ENCODE data around the gene ATP5F1B.

- no peak for TF ChIP-seq SIN3A (IDR thresholded peaks at IDR 0.05; ENCODE audit: borderline replicate concordance, insufficient read depth, low read length)
- TF ChIP-seq FOXP2 (optimal IDR thresholded peaks at IDR 0.05; ENCODE audit: borderline replicate concordance, extremely low read depth, extremely low read length, insufficient read depth): no peak
- TF ChIP-seq TAF1 (IDR thresholded peaks at IDR 0.05; ENCODE audit: borderline replicate concordance, insufficient read depth, low read length): no peak
- no peak for TF ChIP-seq POLR2AphosphoS5 (IDR thresholded peaks at IDR 0.05; ENCODE audit: low read depth, low read length)
- no peak for TF ChIP-seq REST (IDR thresholded peaks at IDR 0.05; ENCODE audit: insufficient read depth in 1 of 2, low read depth in 2 of 2, low read length in 2 of 2)
Observed at GRCh38 chr12:56684745-56685359, 39.1 kb upstream of the ATP5F1B start.
